HCT116 (cell line): ENCODE measurements around the gene EHD4.

ENCODE experiments used
- EGR1 ChIP-seq: IDR thresholded peaks from 2 replicates; pipeline ENCODE4 v1.6.1; 2012; ENCODE audit warnings: low read depth
- JUND ChIP-seq: IDR thresholded peaks from 2 replicates; pipeline ENCODE4 v1.6.1; 2012
- RAD21 ChIP-seq: IDR thresholded peaks from 2 replicates; pipeline ENCODE4 v1.6.1; 2012; ENCODE audit warnings: low read depth, mild to moderate bottlenecking
- ZNF274 ChIP-seq: fragments of 200-500 bp; sonication (Bioruptor generic); IDR thresholded peaks from 2 replicates; pipeline ENCODE4 v1.6.1; 2014; ENCODE audit warnings: mild to moderate bottlenecking, low read depth, low read length, inconsistent platforms

- no peak for TF ChIP-seq RAD21
- no peak for TF ChIP-seq EGR1
- no peak for TF ChIP-seq JUND
- no peak for TF ChIP-seq ZNF274
Measured at GRCh38 chr15:42016971-42017370, 44.6 kb upstream of the EHD4 start.
